OCI-LY7 (cell line): Measurements from ENCODE around the gene GAK. TPM values are rescaled to one million over a fixed set of nuclear protein-coding genes. Genes with fewer than 3 reads are reported as not detected.

Experiments used
- BruUV-seq: library from RNA; stranded (reverse); fragments of 400-500 nt; replicated peaks from 2 replicates; lab custom pipeline; 2021; lab: Mats Ljungman, UMichigan
- CTCF ChIA-PET: fragments of 300-600 bp; sonication (Branson Sonifier 250); formaldehyde crosslinking; loops from one replicate; lab custom pipeline; 2022; ENCODE audit warnings: antibody characterized with exemption; ENCODE audit not compliant: unreplicated experiment; lab: Charles Lee
- POLR2A ChIA-PET: fragments of 300-600 bp; sonication (Branson Sonifier 250); formaldehyde crosslinking; loops from one replicate; lab custom pipeline; 2022; ENCODE audit warnings: antibody characterized with exemption; lab: Charles Lee
- DNase-seq: peaks from one replicate; pipeline ENCODE4 v3.0.0-alpha.2; 2015; ENCODE audit warnings: low spot score
- H2AFZ ChIP-seq: fragments of 200-600 bp; sonication (generic), shearing (Covaris generic); 2 replicates; pipeline ENCODE4 v1.6.1; 2014; ENCODE audit warnings: mild to moderate bottlenecking, antibody characterized with exemption, low read length, moderate library complexity
- H3K27ac ChIP-seq: fragments of 200-600 bp; sonication (generic); 2 replicates; pipeline ENCODE4 v1.5.1; 2014; ENCODE audit warnings: mixed run types, low read depth, mild to moderate bottlenecking, moderate library complexity, low read length, inconsistent platforms; ENCODE audit not compliant: poor library complexity, severe bottlenecking
- H3K36me3 ChIP-seq: fragments of 200-600 bp; sonication (generic); 2 replicates; pipeline ENCODE4 v1.6.1; 2014; ENCODE audit warnings: mild to moderate bottlenecking, antibody characterized with exemption, low read length, moderate library complexity, mixed read lengths; ENCODE audit not compliant: insufficient read depth
- H3K4me1 ChIP-seq: fragments of 200-600 bp; sonication (generic); 2 replicates; pipeline ENCODE4 v1.5.1; 2014; ENCODE audit warnings: mild to moderate bottlenecking, low read length; ENCODE audit not compliant: insufficient read depth, poor library complexity, severe bottlenecking
- H3K4me2 ChIP-seq: fragments of 200-600 bp; sonication (generic); 2 replicates; pipeline ENCODE4 v1.6.1; 2014; ENCODE audit warnings: mild to moderate bottlenecking, low read length
- H3K4me3 ChIP-seq: fragments of 200-600 bp; sonication (generic); 2 replicates; pipeline ENCODE4 v1.5.1; 2014; ENCODE audit warnings: mild to moderate bottlenecking, low read depth, low read length; ENCODE audit not compliant: poor library complexity, severe bottlenecking
- H3K79me2 ChIP-seq: fragments of 200-600 bp; sonication (generic); 2 replicates; pipeline ENCODE4 v1.6.1; 2016; ENCODE audit warnings: low read depth, mild to moderate bottlenecking, low read length, moderate library complexity, mixed read lengths; ENCODE audit not compliant: insufficient read depth
- H3K9me2 ChIP-seq: fragments of 200-600 bp; sonication (generic); 2 replicates; pipeline ENCODE4 v1.6.1; 2016; ENCODE audit warnings: mild to moderate bottlenecking, low read length, mixed read lengths; ENCODE audit not compliant: insufficient read depth
- H3K9me3 ChIP-seq: fragments of 200-600 bp; sonication (generic); 2 replicates; pipeline ENCODE4 v1.6.1; 2014; ENCODE audit warnings: mild to moderate bottlenecking, mixed run types, low read length, mixed read lengths
- H4K20me1 ChIP-seq: fragments of 200-600 bp; sonication (generic); 2 replicates; pipeline ENCODE4 v1.6.1; 2014; ENCODE audit warnings: mild to moderate bottlenecking, antibody characterized with exemption, low read length, moderate library complexity, mixed read lengths; ENCODE audit not compliant: insufficient read depth
- EZH2phosphoT487 ChIP-seq: fragments of 200-600 bp; sonication (generic); IDR thresholded peaks from 2 replicates; pipeline ENCODE4 v1.6.1; 2018; ENCODE audit warnings: low read depth, borderline replicate concordance, mild to moderate bottlenecking, mixed run types, antibody characterized with exemption, low read length, moderate library complexity, mixed read lengths
- intact Hi-C: fragments of 100-400 bp; cut with micrococcal nuclease; formaldehyde crosslinking; loops from one replicate; pipeline ENCODE4 v1.10.0; 2022; ENCODE audit not compliant: unreplicated experiment
- total RNA-seq, 2 experiments: library from RNA; depleted of rRNA in 1 of 2; stranded (reverse); fragments of >200 nt in 1 of 2; shearing (Covaris generic) in 1 of 2; gene quantifications; 2 replicates each; pipeline ENCODE4 v1.2.3, GENCODE V29; 2014 to 2022
- TF ChIP-seq, protein P1 (sequence below): fragments of 200-600 bp; sonication (generic); conservative IDR thresholded peaks from 2 replicates; pipeline ENCODE4 v1.5.1; 2014; ENCODE audit warnings: mild to moderate bottlenecking, antibody characterized with exemption, low read length, moderate library complexity, mixed read lengths

GAK gene
- total RNA-seq, 2 experiments from 2014 or later: 86.1 to 107 TPM

DNA sequence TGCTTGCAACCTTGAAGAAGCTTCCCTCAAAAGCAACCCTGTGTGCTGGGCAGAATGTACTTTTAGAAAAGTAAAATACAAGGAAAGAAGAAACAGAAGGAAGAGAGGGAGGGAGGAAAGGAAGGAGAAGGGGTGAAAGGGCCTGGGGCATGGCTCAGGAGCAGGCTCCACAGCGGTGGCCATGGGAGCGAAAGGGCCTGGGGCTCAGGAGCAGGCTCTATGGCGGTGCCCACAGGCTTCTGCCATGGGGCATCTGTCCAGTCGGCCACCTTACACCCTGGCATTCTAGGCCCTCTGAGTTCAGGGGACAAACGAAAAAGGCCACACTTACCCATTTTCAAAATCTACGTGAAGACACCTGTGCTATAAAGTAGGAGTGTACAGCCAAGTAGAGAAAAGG is 31.4 kb downstream of the GAK start:
- Histone ChIP-seq H3K36me3 (peaks cover 45% of the 10 kb centered on the region), H3K9me3 (no peaks in the 10 kb centered on the region), H3K4me1 (no peaks in the 10 kb centered on the region), H3K4me3 (no peak overlapping the region), H3K9me2 (no peaks in the 10 kb centered on the region), H3K27ac (no peak overlapping the region), H4K20me1 (no peaks in the 10 kb centered on the region), H2AFZ (no peak overlapping the region), H3K4me2 (no peak overlapping the region), H3K79me2 (no peaks in the 10 kb centered on the region)
- CTCF ChIA-PET: no interaction called here
- no TSS peak for BruUV-seq
- intact Hi-C loops: no loop called here
- no peak for TF ChIP-seq EZH2phosphoT487
- TF ChIP-seq, protein P1, sequence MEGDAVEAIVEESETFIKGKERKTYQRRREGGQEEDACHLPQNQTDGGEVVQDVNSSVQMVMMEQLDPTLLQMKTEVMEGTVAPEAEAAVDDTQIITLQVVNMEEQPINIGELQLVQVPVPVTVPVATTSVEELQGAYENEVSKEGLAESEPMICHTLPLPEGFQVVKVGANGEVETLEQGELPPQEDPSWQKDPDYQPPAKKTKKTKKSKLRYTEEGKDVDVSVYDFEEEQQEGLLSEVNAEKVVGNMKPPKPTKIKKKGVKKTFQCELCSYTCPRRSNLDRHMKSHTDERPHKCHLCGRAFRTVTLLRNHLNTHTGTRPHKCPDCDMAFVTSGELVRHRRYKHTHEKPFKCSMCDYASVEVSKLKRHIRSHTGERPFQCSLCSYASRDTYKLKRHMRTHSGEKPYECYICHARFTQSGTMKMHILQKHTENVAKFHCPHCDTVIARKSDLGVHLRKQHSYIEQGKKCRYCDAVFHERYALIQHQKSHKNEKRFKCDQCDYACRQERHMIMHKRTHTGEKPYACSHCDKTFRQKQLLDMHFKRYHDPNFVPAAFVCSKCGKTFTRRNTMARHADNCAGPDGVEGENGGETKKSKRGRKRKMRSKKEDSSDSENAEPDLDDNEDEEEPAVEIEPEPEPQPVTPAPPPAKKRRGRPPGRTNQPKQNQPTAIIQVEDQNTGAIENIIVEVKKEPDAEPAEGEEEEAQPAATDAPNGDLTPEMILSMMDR: no peak
- POLR2A ChIA-PET: no interaction called here
- no peak for DNase-seq

DNA sequence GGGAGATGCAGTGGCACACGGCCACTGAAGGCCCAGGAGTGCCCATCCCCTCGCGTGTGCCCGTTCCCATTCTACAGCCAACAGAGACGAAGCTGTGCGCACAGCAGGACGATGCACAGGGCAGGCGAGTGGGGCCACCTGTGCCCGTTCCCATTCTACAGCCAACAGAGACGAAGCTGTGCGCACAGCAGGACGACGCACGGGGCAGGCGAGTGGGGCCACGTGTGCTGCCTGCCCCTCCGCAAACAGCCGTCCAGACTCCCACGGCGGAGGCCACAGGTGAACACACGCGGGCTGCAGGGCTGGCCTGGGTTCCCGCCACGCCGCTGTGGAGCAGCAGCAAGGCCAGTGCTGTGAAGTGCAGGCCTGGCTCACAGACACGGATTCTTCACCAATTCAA is 32.0 kb downstream of the GAK start:
- Histone ChIP-seq H3K4me1 (no peaks in the 10 kb centered on the region), H3K4me2 (no peak overlapping the region), H3K9me3 (no peaks in the 10 kb centered on the region), H4K20me1 (no peaks in the 10 kb centered on the region), H3K79me2 (no peaks in the 10 kb centered on the region), H2AFZ (no peak overlapping the region), H3K9me2 (no peaks in the 10 kb centered on the region), H3K27ac (no peak overlapping the region), H3K36me3 (peaks cover 43% of the 10 kb centered on the region), H3K4me3 (no peak overlapping the region)
- TF ChIP-seq EZH2phosphoT487: no peak
- no TSS peak for BruUV-seq
- DNase-seq: no peak
- intact Hi-C loops: no loop called here
- ChIA-PET POLR2A (no interaction called here), CTCF (no interaction called here)

DNA sequence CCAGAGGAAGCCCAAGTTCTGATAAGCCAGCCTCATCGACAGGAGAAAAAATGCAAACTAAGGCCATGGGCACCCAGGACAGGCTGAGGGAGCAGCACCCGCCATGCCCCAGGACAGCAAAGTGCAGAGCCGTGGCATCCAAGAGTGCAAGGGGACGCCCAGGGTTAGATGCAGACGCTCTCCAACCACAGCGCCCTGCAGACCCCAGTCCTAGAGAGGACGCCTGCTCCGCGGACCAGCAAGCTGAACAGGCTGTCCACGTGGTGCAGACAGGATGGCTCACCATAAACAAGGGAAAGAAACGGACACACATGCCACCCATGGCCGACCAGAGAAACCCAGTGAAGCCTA is 32.6 kb downstream of the GAK start:
- Histone ChIP-seq H2AFZ (no peak overlapping the region), H3K27ac (no peak overlapping the region), H3K36me3 (peaks cover 38% of the 10 kb centered on the region), H4K20me1 (no peaks in the 10 kb centered on the region), H3K4me1 (no peaks in the 10 kb centered on the region), H3K4me2 (no peak overlapping the region), H3K9me2 (no peaks in the 10 kb centered on the region), H3K4me3 (no peak overlapping the region), H3K79me2 (no peaks in the 10 kb centered on the region), H3K9me3 (no peaks in the 10 kb centered on the region)
- intact Hi-C loops: no loop called here
- no TSS peak for BruUV-seq
- ChIA-PET CTCF (no interaction called here), POLR2A (no interaction called here)
- TF ChIP-seq, protein P1: no peak
- TF ChIP-seq EZH2phosphoT487: no peak
- no peak for DNase-seq
